ENCODE results near the gene RSPH10B.
"Not testable (repeated sequence)": the region's sequence is repeated elsewhere in the genome, so short reads cannot be mapped to it uniquely, and the experiment has no call there.

The RSPH10B gene

GRCh38 chr7:6011541-6011940, 41.1 kb upstream of the RSPH10B start:
- H3K79me2 ChIP-seq (ENCODE audit: insufficient read depth, low read depth) = peaks cover 49% of the 10 kb centered on the region
- peaks cover 11% of the 10 kb centered on the region; the same call in 1 of the 2 replicates for H3K36me3 ChIP-seq (ENCODE audit: insufficient read depth)
- peaks cover 49% of the 10 kb centered on the region for H3K4me1 ChIP-seq (ENCODE audit: low read depth, poor library complexity, severe bottlenecking)
- no peak overlapping the region for H3K27ac ChIP-seq
- TF ChIP-seq, protein P1, sequence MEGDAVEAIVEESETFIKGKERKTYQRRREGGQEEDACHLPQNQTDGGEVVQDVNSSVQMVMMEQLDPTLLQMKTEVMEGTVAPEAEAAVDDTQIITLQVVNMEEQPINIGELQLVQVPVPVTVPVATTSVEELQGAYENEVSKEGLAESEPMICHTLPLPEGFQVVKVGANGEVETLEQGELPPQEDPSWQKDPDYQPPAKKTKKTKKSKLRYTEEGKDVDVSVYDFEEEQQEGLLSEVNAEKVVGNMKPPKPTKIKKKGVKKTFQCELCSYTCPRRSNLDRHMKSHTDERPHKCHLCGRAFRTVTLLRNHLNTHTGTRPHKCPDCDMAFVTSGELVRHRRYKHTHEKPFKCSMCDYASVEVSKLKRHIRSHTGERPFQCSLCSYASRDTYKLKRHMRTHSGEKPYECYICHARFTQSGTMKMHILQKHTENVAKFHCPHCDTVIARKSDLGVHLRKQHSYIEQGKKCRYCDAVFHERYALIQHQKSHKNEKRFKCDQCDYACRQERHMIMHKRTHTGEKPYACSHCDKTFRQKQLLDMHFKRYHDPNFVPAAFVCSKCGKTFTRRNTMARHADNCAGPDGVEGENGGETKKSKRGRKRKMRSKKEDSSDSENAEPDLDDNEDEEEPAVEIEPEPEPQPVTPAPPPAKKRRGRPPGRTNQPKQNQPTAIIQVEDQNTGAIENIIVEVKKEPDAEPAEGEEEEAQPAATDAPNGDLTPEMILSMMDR (conservative IDR thresholded peaks at IDR 0.05; ENCODE audit: low read depth, low read length) = no peak
- no peaks in the 10 kb centered on the region for H4K20me1 ChIP-seq (ENCODE audit: insufficient read depth)
- no peak overlapping the region for H3K4me3 ChIP-seq (IDR thresholded peaks at IDR 0.05; ENCODE audit: insufficient read depth, low read depth, low read length)
- H2AFZ ChIP-seq (ENCODE audit: low read depth) = no peak overlapping the region
- H3K27me3 ChIP-seq (ENCODE audit: insufficient read depth, low read depth) = no peaks in the 10 kb centered on the region
- no peak overlapping the region for H3K4me2 ChIP-seq
- H3K9ac ChIP-seq = no peak overlapping the region

- not testable (repeated sequence) for H3K27ac ChIP-seq; H3K4me3 ChIP-seq (IDR thresholded peaks at IDR 0.05; ENCODE audit: insufficient read depth, low read depth, low read length); H3K27me3 ChIP-seq (ENCODE audit: insufficient read depth, low read depth); H4K20me1 ChIP-seq (ENCODE audit: insufficient read depth); H2AFZ ChIP-seq (ENCODE audit: low read depth); H3K36me3 ChIP-seq (ENCODE audit: insufficient read depth)
- peaks cover 40% of the 10 kb centered on the region for H3K4me1 ChIP-seq (ENCODE audit: low read depth, poor library complexity, severe bottlenecking)
- H3K4me2 ChIP-seq = peak overlapping the region; percentile 90
- H3K79me2 ChIP-seq (ENCODE audit: insufficient read depth, low read depth) = peaks cover 49% of the 10 kb centered on the region
- H3K9ac ChIP-seq = peak overlapping the region; percentile 93; the same call in 1 of the 2 replicates
Measured at GRCh38 chr7:6010370-6010769, 39.9 kb upstream of the RSPH10B start.

GRCh38 chr7:6008668-6009611, 38.5 kb upstream of the RSPH10B start, which contains the start of the genes AIMP2 and PMS2:
AIMP2 (plus strand) TSS chr7:6009272; CDS start chr7:6009364, 92 bp downstream.
PMS2 (minus strand) TSS chr7:6009049; CDS start chr7:6009019, 30 bp downstream.
- Histone ChIP-seq H3K4me3 (IDR thresholded peaks at IDR 0.05; ENCODE audit: insufficient read depth, low read depth, low read length) (no peak within 1 kb of the TSS), H3K36me3 (ENCODE audit: insufficient read depth) (no peaks in the 10 kb centered on the region; the same call in 1 of the 2 replicates), H3K4me1 (ENCODE audit: low read depth, poor library complexity, severe bottlenecking) (peaks cover 33% of the 10 kb centered on the region), H3K4me2 (peak within 1 kb of the TSS; percentile 90), H3K27me3 (ENCODE audit: insufficient read depth, low read depth) (no peaks in the 10 kb centered on the region), H2AFZ (ENCODE audit: low read depth) (peak within 1 kb of the TSS; percentile 92), H3K79me2 (ENCODE audit: insufficient read depth, low read depth) (peaks cover 49% of the 10 kb centered on the region), H3K9ac (peak within 1 kb of the TSS; percentile 93), H3K27ac (peak within 1 kb of the TSS; percentile 87), H4K20me1 (ENCODE audit: insufficient read depth) (no peaks in the 10 kb centered on the region)
- TF ChIP-seq, protein P1 (conservative IDR thresholded peaks at IDR 0.05; ENCODE audit: low read depth, low read length) = no peak

- H2AFZ ChIP-seq (ENCODE audit: low read depth) = peak overlapping the region; percentile 92
- peaks cover 33% of the 10 kb centered on the region for H3K4me1 ChIP-seq (ENCODE audit: low read depth, poor library complexity, severe bottlenecking)
- peak overlapping the region; percentile 89 for H3K4me2 ChIP-seq
- peaks cover 44% of the 10 kb centered on the region for H3K79me2 ChIP-seq (ENCODE audit: insufficient read depth, low read depth)
- H4K20me1 ChIP-seq (ENCODE audit: insufficient read depth); H3K36me3 ChIP-seq (ENCODE audit: insufficient read depth); H3K27me3 ChIP-seq (ENCODE audit: insufficient read depth, low read depth); H3K4me3 ChIP-seq (IDR thresholded peaks at IDR 0.05; ENCODE audit: insufficient read depth, low read depth, low read length); H3K27ac ChIP-seq: not testable (repeated sequence)
- peak overlapping the region; percentile 93 for H3K9ac ChIP-seq
Measured at GRCh38 chr7:6007835-6008590, 37.5 kb upstream of the RSPH10B start.

- TF ChIP-seq, protein P1 (conservative IDR thresholded peaks at IDR 0.05; ENCODE audit: low read depth, low read length) = no peak
- peak overlapping the region; percentile 89; the same call in 1 of the 2 replicates for H3K4me2 ChIP-seq
- H3K79me2 ChIP-seq (ENCODE audit: insufficient read depth, low read depth) = peaks cover 40% of the 10 kb centered on the region
- no peak overlapping the region for H2AFZ ChIP-seq (ENCODE audit: low read depth)
- no peaks in the 10 kb centered on the region for H4K20me1 ChIP-seq (ENCODE audit: insufficient read depth)
- no peaks in the 10 kb centered on the region; the same call in 1 of the 2 replicates for H3K36me3 ChIP-seq (ENCODE audit: insufficient read depth)
- H3K27me3 ChIP-seq (ENCODE audit: insufficient read depth, low read depth) = no peaks in the 10 kb centered on the region
- no peak overlapping the region for H3K4me3 ChIP-seq (IDR thresholded peaks at IDR 0.05; ENCODE audit: insufficient read depth, low read depth, low read length)
- no peak overlapping the region for H3K9ac ChIP-seq
- peaks cover 29% of the 10 kb centered on the region for H3K4me1 ChIP-seq (ENCODE audit: low read depth, poor library complexity, severe bottlenecking)
- H3K27ac ChIP-seq = no peak overlapping the region
Measured at GRCh38 chr7:6007386-6007785, 36.9 kb upstream of the RSPH10B start.

Measured in KMS-11 (cell line).